GM15510 (cell line): ENCODE measurements around the gene M1AP.

Source experiments
- POLR2A ChIP-seq: IDR thresholded peaks from 3 replicates; pipeline ENCODE4 v1.6.1; 2011; ENCODE audit warnings: borderline replicate concordance; ENCODE audit not compliant: insufficient read length; ENCODE audit errors: extremely low read depth

M1AP gene, protein sequence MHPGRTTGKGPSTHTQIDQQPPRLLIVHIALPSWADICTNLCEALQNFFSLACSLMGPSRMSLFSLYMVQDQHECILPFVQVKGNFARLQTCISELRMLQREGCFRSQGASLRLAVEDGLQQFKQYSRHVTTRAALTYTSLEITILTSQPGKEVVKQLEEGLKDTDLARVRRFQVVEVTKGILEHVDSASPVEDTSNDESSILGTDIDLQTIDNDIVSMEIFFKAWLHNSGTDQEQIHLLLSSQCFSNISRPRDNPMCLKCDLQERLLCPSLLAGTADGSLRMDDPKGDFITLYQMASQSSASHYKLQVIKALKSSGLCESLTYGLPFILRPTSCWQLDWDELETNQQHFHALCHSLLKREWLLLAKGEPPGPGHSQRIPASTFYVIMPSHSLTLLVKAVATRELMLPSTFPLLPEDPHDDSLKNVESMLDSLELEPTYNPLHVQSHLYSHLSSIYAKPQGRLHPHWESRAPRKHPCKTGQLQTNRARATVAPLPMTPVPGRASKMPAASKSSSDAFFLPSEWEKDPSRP

GRCh38 chr2:74648009-74648443 lies at the start of gene M1AP:
Gene M1AP, minus strand, starts transcription at chr2:74648330. Its CDS starts 8,055 bp downstream, at chr2:74640275.
- TF ChIP-seq POLR2A: no peak

DNA sequence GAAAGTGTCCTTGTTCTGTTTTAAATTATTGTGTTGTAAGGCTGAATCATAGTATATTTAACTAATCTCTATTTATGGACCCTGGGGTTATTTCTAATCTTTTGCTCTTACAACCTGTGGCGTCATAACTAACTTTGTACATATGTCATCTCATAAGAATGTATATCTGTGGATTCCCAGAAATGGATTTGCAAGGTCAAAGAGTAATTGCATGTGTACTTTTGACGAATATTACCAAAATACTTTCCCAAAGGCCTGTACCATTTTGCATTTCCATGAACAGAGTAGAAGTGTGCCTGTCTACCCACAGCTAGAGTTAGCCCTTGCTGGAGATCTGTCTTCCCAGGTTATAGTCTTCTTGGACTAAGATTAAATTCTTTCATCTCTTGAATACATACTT lies 48.7 kb upstream of the M1AP start:
- no peak for TF ChIP-seq POLR2A

GRCh38 chr2:74695663-74696062 lies 47.5 kb upstream of the M1AP start:
- no peak for TF ChIP-seq POLR2A

DNA sequence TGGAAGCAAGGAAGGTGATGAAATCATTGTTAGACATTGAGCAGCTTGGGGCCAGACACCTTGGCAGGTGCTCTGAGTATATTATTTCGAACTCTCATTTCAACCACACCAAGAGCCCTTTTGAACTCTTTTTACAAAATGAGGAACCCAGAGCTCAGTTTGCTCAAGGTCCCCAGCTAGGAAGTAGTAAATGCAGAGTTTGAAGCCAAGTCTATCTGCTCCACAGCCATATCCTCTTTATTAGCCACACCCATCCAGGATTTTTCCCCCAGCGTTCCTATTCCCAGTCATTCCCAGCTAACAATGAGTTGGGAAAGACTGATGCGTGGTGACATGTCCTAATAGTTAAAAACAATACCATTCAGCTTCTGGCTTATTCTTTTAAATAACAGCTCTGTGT lies 46.2 kb upstream of the M1AP start:
- TF ChIP-seq POLR2A: no peak

GRCh38 chr2:74693668-74694067 lies 45.5 kb upstream of the M1AP start:
- no peak for TF ChIP-seq POLR2A

DNA sequence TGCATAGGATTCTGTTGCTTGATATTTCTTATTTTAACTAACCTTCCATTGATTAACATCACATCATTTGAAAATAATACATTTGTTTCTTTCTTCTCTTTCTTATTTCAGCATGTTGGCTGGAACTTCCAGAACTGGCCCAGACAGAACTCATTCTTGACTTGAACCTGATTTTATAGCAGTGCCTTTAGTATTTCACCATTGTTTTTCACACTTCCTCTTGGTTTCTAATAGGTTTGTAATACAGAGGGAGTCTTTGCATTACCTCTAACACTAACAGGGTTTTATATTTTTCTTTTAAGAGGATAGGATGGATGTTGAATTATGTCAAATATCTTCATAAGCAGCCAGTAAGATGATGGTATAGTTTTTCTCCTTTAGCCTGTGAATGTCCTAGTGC lies 45.1 kb upstream of the M1AP start:
- TF ChIP-seq POLR2A: no peak

DNA sequence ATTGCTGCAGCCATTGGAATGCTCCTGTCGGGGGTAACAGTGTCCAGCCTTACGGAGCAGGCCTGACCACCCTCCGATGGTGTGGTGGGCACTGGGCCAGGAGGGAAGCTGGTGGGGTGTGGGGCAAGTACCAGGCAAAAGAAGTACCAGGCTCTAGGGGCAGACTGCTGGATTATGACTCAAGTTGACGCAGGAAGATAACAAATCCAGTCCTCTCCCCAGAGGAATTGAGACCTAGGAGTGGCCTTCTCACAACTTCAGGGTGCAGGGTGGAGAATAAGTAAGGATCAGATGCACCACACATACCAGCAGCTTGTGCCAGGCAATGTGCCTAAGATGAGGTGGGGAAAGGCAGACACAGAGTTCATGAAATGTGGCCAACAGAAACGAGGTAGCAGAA lies 43.8 kb upstream of the M1AP start:
- TF ChIP-seq POLR2A: no peak

DNA sequence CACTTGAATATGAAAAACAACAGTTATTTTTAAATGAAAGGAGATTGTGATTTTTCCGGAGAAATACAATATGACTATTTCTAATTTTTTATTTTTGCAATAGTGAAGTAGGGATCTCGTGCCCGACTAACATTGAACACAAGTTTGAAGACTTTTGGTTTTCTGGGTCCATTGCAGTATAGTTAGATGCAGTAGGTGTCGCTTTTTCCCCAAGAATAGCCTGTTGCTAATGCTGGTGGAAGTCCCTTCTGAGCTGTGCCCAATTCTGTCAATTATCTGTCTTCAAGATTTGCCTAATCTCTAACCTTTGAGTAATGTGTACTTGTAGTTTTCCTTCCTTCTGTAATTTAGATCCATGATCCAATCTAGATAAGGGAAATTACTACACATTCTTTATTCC lies 42.4 kb upstream of the M1AP start:
- TF ChIP-seq POLR2A: no peak

GRCh38 chr2:74689671-74690070 lies 41.5 kb upstream of the M1AP start:
- TF ChIP-seq POLR2A: no peak

DNA sequence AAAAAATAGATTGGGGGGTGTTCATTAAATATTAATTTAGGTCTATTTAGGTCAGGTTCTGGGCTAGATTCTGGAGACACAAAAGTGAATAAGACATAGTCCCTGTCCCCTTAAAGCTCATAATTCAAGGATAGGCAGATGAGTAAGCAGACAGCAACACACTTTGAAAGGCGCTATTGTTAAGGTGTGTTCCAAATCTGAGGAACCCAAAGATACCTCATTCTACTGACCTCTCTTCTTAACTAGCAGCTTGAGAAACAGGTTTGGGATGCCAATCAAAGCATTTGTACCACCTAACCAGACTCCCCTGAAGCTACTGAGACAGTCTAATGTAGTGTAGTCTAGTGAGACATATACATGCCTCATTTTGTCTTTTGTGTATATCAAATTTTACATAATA lies 40.8 kb upstream of the M1AP start:
- no peak for TF ChIP-seq POLR2A

GRCh38 chr2:74685408-74685807 lies 37.3 kb upstream of the M1AP start:
- no peak for TF ChIP-seq POLR2A

GRCh38 chr2:74682501-74682900 lies 34.4 kb upstream of the M1AP start:
- TF ChIP-seq POLR2A: no peak

DNA sequence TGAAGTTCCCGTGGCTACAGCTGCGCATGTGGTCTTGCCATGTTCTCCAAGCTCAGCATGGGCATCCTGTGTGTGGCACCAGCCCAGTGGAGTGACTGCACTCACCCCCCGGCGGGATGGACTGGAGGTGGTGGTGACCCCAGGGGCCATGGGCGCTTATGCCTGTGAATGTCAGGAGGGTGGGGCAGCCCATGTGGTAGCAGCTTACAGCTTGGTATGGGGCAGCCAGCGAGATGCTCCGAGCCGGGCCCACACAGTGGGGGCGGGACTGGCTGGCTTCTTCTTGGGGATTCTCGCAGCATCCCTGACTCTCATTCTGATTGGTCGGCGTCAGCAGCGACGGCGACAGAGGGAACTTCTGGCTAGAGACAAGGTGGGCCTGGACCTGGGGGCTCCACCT lies 31.5 kb upstream of the M1AP start:
- no peak for TF ChIP-seq POLR2A

DNA sequence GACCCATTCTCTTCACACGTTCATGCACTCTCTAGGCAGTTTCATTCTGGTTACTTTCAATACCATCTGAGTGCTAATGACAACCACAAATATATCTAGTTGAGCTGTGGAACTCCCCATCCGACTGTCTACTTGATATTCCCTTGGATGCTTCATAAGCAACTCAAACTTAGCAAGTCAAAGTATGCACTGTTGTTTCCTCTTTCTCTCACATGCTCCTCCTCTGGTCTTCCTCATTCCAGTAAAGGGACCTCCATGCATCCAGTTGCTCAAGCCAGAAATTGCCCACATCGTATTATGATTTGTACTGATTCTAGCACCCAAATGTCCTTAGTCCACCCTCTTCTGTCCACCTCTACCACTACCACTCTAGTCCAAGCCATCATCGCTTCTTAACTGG lies 28.2 kb upstream of the M1AP start:
- TF ChIP-seq POLR2A: no peak

- no peak for TF ChIP-seq POLR2A
Measured at GRCh38 chr2:74675090-74675489, 27.0 kb upstream of the M1AP start.

- TF ChIP-seq POLR2A: no peak
Measured at GRCh38 chr2:74673826-74674528, 25.8 kb upstream of the M1AP start.
